Frontal cortex (tissue), 4 donors: ENCODE measurements around the gene BRSK1. TPM values are rescaled to one million over a fixed set of nuclear protein-coding genes. Genes with fewer than 3 reads are reported as not detected.
"Not testable (repeated sequence)": the region's sequence is repeated elsewhere in the genome, so short reads cannot be mapped to it uniquely, and the experiment has no call there.

Source experiments
- DNase-seq, 2 donors: peaks; one replicate each; pipeline ENCODE4 v3.0.0; 2012; ENCODE audit warnings: low spot score in 2 of 2
- FAIRE-seq: peaks from 2 replicates; lab custom pipeline; 2012; peaks lifted over from hg19 to GRCh38; lab: Jason Lieb, UNC
- total RNA-seq: library from RNA; depleted of rRNA; stranded (reverse); fragments of >200 nt; gene quantifications from one replicate; pipeline ENCODE4 v1.2.3, GENCODE V29; 2014
- donor health status: control.
- donor health status: control.
- donor health status: control.

BRSK1 gene
- total RNA-seq, 1 donor from 2014 or later = 81.1 TPM

DNA sequence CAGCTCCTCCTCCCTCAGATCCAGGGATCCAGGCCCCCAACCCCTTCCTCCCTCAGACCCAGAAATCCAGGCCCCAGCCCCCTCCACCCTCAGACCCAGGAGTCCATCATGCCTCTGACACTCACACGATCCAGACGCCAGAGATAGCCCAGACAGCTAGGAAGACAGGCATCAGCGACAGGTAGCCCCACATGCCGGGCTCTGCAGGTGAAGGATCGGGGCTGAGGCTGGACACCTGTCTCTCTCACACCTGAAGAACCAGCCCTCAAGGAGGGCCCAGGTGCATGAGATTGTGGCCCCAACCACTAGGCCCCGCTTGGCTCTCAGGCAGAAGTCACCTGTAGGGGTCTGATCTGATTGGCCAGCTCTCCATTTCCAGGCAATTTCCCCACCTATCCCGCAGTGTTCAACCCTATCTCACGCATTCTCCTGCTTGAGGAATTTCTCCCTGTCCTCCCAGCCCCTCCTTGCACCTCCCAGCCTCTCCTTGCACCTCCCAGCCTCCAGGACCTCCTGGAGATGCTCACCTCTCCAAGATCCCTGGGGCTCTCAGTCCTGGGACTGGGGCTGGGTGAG is 37.1 kb downstream of the BRSK1 start:
- FAIRE-seq (no peak), DNase-seq (no peak)

- DNase-seq = no peak
- FAIRE-seq = no peak
Measured at GRCh38 chr19:55321466-55322137, 37.8 kb downstream of the BRSK1 start.

GRCh38 chr19:55322204-55322885 is 38.5 kb downstream of the BRSK1 start:
- no peak for FAIRE-seq
- no peak for DNase-seq

DNA sequence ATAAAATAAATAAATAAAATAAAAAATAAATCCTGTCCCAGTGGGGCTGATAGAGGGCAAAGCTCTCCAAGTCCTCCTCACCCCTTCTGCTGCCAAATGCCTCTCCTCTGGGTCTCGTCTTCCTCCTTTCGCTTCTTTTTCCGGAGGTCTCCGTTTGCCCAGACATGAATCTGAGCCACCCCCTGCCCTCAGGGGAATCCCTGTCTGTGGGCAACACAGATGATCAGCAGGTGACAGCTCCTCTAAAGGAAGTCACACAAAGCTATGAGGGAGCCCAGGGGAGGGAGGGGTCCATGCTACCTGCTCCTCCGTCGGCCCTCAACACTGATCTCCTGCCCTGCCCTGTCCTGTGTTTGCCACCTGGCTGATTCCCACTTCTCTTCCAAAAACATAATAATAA is 40.9 kb downstream of the BRSK1 start:
- no peak for FAIRE-seq
- no peak for DNase-seq

DNA sequence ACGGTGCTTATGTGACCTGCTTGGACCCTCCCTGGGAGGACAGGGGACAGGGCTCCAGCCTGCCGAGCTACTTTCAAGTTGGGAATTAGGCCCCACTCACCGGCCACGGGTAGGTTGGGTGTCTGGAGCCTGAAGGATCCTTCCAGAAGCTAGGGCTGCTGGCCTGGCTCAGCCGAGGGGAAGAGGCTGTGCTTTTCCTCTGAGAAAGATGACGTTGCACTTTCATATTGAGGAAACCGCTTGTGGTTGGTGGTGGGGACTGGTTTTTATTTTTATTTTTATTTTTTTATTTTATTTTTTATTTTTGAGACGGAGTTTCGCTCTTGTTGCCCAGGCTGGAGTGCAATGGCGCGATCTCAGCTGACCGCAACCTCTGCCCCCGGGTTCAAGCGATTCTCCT is 41.4 kb downstream of the BRSK1 start, which contains the start of gene TMEM150B:
TMEM150B (minus strand) TSS at position 170 of the 400 bp plus-strand sequence. CDS start 4,305 bp downstream, outside the sequence.
- FAIRE-seq (no peak), DNase-seq (no peak)

DNA sequence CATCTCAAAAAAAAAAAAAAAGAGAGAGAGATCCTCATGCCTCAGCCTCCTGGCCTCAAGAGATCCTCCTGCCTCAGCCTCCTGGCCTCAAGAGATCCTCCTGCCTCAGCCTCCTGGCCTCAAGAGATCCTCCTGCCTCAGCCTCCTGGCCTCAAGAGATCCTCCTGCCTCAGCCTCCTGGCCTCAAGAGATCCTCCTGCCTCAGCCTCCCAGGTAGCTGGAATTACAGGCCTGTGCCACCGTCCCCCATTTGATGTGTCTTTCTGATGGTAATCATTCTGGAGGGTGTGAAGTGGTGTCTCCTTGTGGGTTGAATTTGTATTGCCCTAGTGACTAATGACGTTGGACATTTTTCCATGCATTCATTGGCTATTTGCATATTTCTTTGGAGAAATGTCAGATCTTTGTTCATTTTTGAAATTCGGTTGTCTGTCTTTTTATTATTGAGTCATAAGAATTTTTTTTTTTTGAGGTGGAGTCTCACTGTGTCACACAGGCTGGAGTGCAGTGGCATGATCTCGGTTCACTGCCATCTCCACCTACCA is 45.0 kb downstream of the BRSK1 start:
- DNase-seq, FAIRE-seq: not testable (repeated sequence)

- not testable (repeated sequence) for FAIRE-seq
Measured at GRCh38 chr19:55329791-55330190, 46.0 kb downstream of the BRSK1 start.

DNA sequence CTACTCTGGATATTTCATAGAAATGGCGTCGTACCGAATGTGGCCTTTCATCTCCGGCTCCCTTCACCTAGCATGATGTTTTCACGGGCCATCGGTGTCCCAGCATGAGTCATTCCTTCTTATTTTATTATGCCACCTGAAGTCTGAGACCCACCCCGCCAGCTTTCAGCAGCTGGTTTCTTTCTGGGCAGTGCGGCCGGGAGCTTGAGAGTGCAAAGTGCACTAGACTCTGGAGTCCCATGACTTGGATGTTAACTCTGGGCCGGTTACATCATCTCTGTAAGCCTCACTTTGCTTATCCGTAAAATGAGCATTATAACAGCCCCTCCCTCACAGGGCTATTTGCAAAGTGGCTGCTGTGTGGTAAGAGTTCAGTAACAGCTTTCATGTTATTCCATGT is 50.1 kb downstream of the BRSK1 start:
- FAIRE-seq (no peak), DNase-seq (no peak)

More at GRCh38 chr19:55329791-55330190, 46.0 kb downstream of the BRSK1 start:
- DNase-seq = not testable (repeated sequence)

GRCh38 chr19:55336101-55336500 is 52.3 kb downstream of the BRSK1 start:
- FAIRE-seq (no peak), DNase-seq (no peak)

GRCh38 chr19:55339105-55339888 is 55.5 kb downstream of the BRSK1 start, which contains the start of gene KMT5C:
Gene KMT5C (plus strand): TSS chr19:55339876. CDS start chr19:55341937, 2,061 bp downstream.
- DNase-seq (peak; percentile 98), FAIRE-seq (peak; percentile 99)

DNA sequence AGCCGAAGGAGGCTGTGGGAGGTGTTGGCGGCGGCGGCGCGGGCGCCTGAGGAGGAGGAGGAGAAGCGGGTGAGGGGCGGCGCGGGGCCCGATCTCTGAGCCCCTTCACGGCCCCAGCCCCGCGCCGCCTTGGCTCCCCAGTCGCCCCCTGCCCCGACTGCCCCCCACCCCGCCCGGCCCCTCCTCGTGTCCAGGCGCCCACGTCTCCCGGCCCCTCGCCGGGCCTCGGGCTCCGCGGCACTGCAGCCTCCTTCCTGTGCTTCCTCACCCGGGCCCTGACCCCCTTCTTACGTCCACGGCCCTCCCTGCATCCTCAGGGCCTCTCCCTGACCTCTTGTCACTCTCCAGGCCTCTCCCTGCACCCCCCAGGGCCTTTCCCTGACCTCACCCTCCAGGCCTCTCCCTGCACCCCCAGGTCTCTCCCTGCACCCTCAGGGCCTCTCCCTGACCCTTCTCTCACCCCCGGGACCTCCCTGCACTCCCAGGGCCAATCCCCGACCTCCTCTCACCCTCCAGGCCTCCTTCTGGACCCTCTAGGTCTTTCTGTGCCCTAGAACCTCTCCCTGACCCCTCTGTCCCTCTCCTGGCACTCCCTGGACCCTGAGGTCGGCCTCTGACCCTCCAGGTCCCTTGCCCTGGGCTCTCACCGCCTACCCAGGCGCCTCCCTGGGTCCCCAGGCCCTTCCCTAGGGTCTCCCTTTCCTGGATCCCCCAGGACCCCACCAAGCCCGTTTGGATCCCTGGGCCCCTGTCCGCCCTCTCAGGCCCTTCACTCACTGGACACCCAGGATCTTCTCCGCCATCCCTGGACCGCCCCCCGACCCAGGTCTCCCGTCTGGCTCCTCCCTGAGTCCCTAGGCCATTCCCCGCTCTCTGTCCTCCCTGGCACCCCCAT is 56.3 kb downstream of the BRSK1 start:
- no peak for FAIRE-seq
- peak in 1 of 2 donors; percentile 40 for DNase-seq

DNA sequence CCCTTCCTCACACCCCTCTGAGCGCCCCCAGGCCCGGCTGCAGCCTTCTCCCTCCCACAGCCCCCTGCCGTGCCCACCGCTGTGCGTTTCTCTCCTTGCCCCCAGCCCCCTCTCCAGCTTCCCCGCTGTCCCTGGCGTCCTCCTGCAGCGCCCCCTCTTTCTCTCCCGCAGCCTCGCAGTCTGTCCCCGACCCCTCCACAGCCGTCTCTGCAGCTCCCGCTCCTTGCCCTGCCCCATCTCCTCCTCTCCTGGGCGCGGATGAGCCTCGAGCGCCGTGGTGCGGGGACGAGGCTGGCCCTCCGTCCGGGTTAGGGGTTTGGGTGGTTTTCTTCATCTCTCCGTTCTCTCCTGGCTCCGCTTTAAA is 57.0 kb downstream of the BRSK1 start:
- DNase-seq (peak in 1 of 2 donors; percentile 42), FAIRE-seq (no peak)

- FAIRE-seq (no peak), DNase-seq (peak; percentile 80 to 91)
Measured at GRCh38 chr19:55341171-55341588, 57.4 kb downstream of the BRSK1 start.

- no peak for FAIRE-seq
- DNase-seq = peak in 1 of 2 donors; percentile 36
Measured at GRCh38 chr19:55341595-55342531, 58.1 kb downstream of the BRSK1 start.

- DNase-seq (peak in 1 of 2 donors; percentile 65), FAIRE-seq (no peak)
Measured at GRCh38 chr19:55344444-55344843, 60.6 kb downstream of the BRSK1 start.

GRCh38 chr19:55345101-55345817 is 61.5 kb downstream of the BRSK1 start:
- DNase-seq = no peak
- FAIRE-seq = no peak
